ENCODE results near the gene MT1A.
A peak's percentile ranks its signal among the peaks of the same experiment; 100 is the strongest.

Gene MT1A

GRCh38 chr16:56637814-56638750 lies at the start of gene MT1A:
Gene MT1A (plus strand): TSS chr16:56638666. CDS start chr16:56638739, 73 bp downstream.
- no peak for DNase-seq (ENCODE audit: low read depth in 2 of 2)

DNA sequence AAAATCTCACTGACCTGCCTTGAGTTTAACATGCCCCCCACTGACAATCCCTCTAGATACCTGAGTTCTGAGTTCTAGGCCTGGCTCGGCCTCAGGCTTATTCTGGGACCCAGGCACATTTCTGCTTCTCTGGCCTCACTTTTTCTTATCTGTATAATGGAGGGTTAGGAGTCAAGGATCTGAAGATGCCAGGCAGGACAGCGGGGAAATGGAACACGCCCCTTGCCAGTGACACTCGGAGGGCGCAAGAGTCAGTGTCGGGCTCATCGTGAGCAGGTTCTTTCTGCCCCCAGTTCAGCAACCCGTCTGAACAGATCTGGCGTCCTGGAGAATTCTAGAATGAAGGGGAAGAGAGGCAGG lies 49.7 kb upstream of the MT1A start:
- DNase-seq (ENCODE audit: low read depth in 2 of 2): no peak

DNA sequence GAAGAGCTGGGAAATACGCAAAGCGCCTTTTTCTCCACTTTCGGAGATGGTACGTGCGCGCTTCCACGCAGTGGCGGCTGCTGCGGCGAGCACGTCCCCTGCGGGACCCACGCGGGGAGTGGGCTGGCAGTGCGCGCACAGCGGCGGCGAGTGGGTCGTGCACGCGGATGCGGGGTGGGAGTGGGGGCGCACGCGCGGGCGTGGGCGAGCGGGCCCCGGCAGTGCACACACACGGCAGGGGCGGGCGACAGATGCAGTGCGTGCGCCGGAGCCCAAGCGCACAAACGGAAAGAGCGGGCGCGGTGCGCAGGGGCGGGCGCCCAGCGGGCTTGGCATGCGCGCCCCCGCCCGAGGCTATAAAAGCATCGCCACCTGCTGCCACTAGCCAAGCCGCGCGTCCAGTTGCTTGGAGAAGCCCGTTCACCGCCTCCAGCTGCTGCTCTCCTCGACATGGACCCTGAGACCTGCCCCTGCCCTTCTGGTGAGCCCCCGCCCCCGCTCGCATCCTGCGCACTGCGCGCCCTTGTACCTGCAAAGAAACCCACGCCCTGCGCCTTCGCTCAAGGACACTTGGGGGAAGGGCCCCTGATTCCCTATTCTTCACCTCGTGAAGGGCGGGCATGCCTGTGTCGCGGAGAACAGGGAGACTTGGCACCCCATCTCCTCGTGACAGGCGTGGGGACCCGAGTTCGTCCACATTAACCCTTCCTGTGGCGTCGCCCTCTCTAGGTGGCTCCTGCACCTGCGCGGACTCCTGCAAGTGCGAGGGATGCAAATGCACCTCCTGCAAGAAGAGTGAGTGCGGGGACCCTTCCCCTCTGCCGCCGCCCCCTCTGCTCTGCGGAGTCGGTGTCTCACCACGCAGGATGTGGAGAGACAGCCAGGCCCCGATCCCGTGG lies 49.1 kb upstream of the MT1A start, which contains the start of gene MT3:
MT3 (plus strand) TSS at position 388 of the 899 bp plus-strand sequence; CDS start at position 451, 63 bp downstream.
- no peak for DNase-seq (ENCODE audit: low read depth in 2 of 2)

GRCh38 chr16:56591377-56592060 lies 46.9 kb upstream of the MT1A start:
- no peak for DNase-seq (ENCODE audit: low read depth in 2 of 2)

DNA sequence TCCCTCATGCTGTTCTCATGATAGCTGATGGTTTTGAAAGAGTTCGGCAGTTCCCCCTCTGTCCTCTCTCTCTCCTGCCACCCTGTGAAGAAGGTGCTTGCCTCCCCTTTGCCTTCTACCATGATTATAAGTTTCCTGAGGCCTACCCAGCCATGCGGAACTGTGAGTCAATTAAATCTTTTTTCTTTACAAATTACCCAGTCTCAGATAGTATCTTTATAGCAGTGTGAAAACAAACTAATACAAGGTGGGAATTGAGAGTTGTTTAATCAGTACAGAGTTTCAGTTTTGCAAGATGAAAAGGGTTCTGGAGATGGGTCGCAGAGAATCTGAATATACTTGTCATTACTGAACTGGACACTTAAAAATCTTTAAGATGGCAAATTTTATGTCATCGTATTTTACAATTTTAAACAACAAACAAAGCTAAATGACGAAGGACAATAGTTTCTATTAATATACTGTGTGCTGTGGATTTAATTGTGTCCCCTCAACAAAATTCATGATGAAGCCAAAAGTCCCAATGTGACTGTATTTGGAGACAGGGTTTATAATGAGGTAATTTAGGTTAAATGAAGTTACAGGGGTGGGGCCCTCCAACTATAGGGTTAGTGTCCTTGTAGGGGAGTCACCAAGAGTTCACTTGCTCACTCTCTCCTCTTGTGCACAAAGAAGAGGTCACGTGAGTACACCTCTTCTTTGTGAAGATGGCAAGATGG lies 44.7 kb upstream of the MT1A start:
- DNase-seq (ENCODE audit: low read depth in 2 of 2): no peak

DNA sequence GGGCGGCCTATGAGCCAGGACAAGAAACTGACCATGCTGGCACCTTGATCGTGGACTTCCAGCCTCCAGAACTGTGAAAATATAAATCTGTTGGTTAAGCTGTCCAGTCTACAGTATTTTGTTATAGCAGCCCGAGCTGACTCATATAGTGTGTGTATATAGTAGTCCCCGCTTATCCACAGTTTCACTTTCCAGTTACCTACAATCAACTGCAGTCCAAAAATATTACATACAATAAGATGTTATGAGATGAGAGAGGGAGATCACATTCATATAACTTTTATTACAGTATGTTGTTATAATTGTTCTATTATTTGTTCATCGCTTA lies 44.2 kb upstream of the MT1A start:
- DNase-seq (ENCODE audit: low read depth in 2 of 2): no peak

GRCh38 chr16:56600398-56600999 lies 38.0 kb upstream of the MT1A start:
- DNase-seq (ENCODE audit: low read depth in 2 of 2): no peak

- DNase-seq (ENCODE audit: low read depth in 2 of 2): no peak
These were observed 37.1 kb upstream of the MT1A start for GRCh38 chr16:56601325-56601724.

- no peak for DNase-seq (ENCODE audit: low read depth in 2 of 2)
These were observed 34.9 kb upstream of the MT1A start for GRCh38 chr16:56603589-56603988.

- DNase-seq (ENCODE audit: low read depth in 2 of 2): no peak
These were observed 33.5 kb upstream of the MT1A start for GRCh38 chr16:56604966-56605365.

DNA sequence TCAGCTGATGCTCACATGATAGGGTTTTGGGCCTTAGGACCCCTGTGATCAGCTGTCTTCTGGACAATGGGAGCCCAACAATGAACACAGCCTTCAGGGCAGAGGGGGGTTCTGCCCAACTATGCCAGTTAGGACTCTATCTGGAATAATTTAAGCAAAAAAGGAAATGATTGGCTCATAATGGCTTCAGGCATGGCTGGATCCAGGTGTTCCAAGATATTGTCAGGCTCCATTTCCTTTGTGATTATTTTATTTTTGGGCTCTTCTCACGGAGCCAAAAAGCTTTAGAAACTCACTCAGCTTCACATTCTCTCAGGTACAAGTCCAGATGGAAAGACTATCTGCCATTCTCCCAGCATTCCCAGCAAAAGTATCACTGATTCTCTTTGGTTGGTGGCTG lies 33.0 kb upstream of the MT1A start:
- DNase-seq (ENCODE audit: low read depth in 2 of 2): no peak

- no peak for DNase-seq (ENCODE audit: low read depth in 2 of 2)
These were observed 32.4 kb upstream of the MT1A start for GRCh38 chr16:56606071-56606475.

GRCh38 chr16:56606476-56607108 lies 31.9 kb upstream of the MT1A start:
- DNase-seq (ENCODE audit: low read depth in 2 of 2): no peak

DNA sequence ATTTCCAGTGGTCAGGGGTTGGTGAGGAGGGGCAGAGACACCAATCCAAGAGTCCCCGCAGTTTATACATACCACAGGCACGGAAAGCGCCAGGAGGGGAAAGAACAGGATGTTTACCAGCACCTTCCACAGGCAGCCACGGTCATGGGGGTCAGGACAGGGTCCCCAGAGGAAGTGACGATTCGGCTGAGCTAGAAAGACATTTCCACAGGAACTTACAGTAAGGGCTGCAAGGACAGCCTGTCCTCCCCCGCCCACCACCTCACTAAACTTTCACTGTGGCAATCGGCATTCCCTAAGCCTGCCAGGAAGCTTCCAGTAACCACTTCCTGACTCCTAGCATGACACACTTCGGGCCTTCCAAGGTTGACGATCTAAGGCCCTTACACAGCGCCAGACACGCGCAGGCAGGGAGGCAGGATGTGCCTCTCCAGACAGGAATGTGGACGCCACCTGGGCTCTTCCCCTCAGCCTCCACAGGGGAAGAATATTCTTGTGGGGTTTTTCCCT lies 31.3 kb upstream of the MT1A start:
- DNase-seq (ENCODE audit: low read depth in 2 of 2): no peak

DNA sequence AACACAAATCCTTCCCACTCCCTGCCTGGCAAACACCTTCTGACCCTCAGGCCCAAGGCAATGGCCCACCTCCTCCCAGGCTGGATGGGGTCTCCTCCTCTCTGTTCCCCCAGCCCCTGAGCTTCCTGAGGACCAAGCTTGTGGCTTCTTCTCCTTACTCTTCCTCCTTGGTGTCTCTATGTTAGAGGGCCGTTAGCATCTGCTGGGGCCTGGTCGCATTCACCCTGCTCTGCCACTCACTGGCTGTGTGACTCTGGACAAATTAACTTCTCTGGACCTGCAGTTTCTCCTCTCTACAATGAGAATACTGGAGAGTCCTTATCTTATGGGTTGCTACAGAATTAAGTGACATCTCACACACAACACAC lies 30.8 kb upstream of the MT1A start:
- DNase-seq (ENCODE audit: low read depth in 2 of 2): no peak

- DNase-seq (ENCODE audit: low read depth in 2 of 2): peak; percentile 70
These were observed 30.2 kb upstream of the MT1A start, which contains the start of gene MT2A for GRCh38 chr16:56608043-56608875. Gene MT2A (plus strand): TSS chr16:56608584. CDS start chr16:56608656, 72 bp downstream.

GRCh38 chr16:56608876-56609462 lies 29.5 kb upstream of the MT1A start:
- no peak for DNase-seq (ENCODE audit: low read depth in 2 of 2)

DNA sequence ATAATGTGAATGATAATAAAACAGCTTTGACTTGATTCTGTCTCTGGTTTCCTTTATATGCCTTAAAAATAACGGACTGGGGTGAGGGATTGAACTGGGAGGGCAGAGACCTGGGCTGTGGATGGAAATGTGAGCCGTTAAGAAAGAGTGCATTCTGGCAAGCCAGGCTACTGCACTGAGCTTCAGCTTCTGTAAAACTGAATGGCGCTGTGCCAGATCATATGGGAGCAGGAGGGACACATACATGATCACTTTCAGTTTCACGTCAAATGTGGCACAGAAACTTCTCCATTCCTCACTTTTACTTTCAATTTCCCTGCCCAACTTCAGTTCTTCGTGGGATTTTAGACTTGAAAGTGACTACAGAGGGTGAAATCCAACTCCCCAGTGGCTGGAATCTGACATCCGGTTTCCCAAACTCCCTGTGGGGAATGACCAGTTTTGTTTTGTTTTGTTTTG lies 29.0 kb upstream of the MT1A start:
- peak in 1 of 2 donors; percentile 62 for DNase-seq (ENCODE audit: low read depth in 2 of 2)
